ENCODE measurements around the gene ADORA2B. TPM values are rescaled to one million over a fixed set of nuclear protein-coding genes. Genes with fewer than 3 reads are reported as not detected.

The ADORA2B gene
- total RNA-seq, 1 experiment from 2014 or later, result 1.5 TPM

DNA sequence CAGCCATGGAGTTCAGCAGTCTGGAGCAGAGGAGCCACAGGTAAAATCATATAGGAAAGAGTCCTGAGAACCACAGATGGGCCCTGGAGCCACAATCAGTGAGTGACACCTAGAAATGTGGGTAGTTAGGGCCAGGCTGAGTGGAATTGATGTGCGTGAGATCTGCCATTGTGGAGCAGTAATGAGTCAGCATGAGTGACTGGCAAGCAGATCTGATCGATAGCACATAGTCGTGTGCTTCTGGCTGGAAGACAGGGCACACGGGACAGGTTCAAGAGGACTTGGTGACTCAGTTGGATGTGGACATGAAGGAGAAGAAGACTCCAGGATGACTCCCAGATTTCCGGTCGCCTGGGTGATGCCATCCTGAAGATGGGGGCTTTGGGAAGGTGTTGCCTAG, 12.3 kb downstream of the ADORA2B start:
- Histone ChIP-seq H3K4me3 (ENCODE audit: low read depth, low read length) (no peak overlapping the region), H3K27me3 (replicated peaks; ENCODE audit: control insufficient read depth, insufficient read depth, low read length) (no peaks in the 10 kb centered on the region), H3K36me3 (ENCODE audit: control insufficient read depth, insufficient read depth, low read length) (no peaks in the 10 kb centered on the region), H3K4me1 (peaks cover 13% of the 10 kb centered on the region; the same call in 1 of the 2 replicates), H3K9me3 (no peaks in the 10 kb centered on the region)
- Mint-ChIP-seq H3K4me1 (ENCODE audit: low read depth, unreplicated experiment) (peaks cover 9% of the 10 kb centered on the region), H3K27ac (ENCODE audit: unreplicated experiment) (no peak overlapping the region), H3K9me3 (ENCODE audit: unreplicated experiment) (no peaks in the 10 kb centered on the region), H3K36me3 (ENCODE audit: insufficient read depth, unreplicated experiment) (no peaks in the 10 kb centered on the region), H3K4me3 (ENCODE audit: unreplicated experiment) (no peak overlapping the region), H3K27me3 (ENCODE audit: insufficient read depth, unreplicated experiment) (no peaks in the 10 kb centered on the region)
- intact Hi-C loops (cut with micrococcal nuclease; ENCODE audit: unreplicated experiment), result no loop called here
- no peak for DNase-seq
- no TSS peak for BruUV-seq (replicated peaks)
- CTCF ChIA-PET, result no interaction called here
- POLR2A ChIA-PET, result no interaction called here
- TF ChIP-seq, protein P1, sequence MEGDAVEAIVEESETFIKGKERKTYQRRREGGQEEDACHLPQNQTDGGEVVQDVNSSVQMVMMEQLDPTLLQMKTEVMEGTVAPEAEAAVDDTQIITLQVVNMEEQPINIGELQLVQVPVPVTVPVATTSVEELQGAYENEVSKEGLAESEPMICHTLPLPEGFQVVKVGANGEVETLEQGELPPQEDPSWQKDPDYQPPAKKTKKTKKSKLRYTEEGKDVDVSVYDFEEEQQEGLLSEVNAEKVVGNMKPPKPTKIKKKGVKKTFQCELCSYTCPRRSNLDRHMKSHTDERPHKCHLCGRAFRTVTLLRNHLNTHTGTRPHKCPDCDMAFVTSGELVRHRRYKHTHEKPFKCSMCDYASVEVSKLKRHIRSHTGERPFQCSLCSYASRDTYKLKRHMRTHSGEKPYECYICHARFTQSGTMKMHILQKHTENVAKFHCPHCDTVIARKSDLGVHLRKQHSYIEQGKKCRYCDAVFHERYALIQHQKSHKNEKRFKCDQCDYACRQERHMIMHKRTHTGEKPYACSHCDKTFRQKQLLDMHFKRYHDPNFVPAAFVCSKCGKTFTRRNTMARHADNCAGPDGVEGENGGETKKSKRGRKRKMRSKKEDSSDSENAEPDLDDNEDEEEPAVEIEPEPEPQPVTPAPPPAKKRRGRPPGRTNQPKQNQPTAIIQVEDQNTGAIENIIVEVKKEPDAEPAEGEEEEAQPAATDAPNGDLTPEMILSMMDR (IDR thresholded peaks at IDR 0.05; ENCODE audit: insufficient read depth in 1 of 2, low read depth in 1 of 2, low read length in 1 of 2, severe bottlenecking in 1 of 2, unreplicated experiment in 1 of 2), result no peak

DNA sequence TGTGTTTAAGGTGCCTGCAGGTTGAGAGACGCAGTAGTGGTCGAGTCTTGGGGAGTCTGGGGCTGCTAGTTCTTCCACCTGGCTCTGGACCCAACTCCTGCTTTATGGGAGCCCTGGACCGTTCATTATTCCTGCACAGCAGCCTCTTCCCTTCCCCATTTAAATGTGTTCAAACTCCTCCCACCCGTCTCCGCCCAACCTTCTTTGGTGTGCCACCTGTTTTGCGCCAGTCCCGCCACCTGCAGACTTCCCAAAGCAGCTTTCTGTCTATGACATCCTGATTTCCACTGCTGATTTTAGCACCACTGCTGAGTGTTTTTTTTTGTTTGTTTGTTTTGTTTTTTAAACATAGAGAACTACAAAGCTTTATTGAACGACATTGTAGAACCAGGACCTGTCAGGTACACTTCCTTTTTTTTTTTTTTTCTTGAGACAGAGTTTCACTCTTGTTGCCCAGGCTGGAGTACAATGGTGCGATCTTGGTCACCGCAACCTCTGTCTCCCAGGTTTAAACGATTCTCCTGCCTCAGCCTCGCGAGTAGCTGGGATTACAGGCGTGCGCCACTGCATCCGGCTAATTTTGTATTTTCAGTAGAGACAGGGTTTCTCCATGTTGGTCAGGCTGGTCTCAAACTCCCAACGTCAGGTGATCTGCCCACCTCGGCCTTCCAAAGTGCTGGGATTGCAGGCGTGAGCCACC, 12.8 kb downstream of the ADORA2B start:
- CTCF ChIA-PET, result no interaction called here
- Histone ChIP-seq H3K27me3 (replicated peaks; ENCODE audit: control insufficient read depth, insufficient read depth, low read length) (no peaks in the 10 kb centered on the region), H3K36me3 (ENCODE audit: control insufficient read depth, insufficient read depth, low read length) (no peaks in the 10 kb centered on the region), H3K9me3 (no peaks in the 10 kb centered on the region), H3K4me1 (peaks cover 7% of the 10 kb centered on the region; the same call in 1 of the 2 replicates), H3K4me3 (ENCODE audit: low read depth, low read length) (no peak overlapping the region)
- Mint-ChIP-seq H3K27me3 (ENCODE audit: insufficient read depth, unreplicated experiment) (no peaks in the 10 kb centered on the region), H3K4me3 (ENCODE audit: unreplicated experiment) (no peak overlapping the region), H3K27ac (ENCODE audit: unreplicated experiment) (no peak overlapping the region), H3K4me1 (ENCODE audit: low read depth, unreplicated experiment) (peaks cover 9% of the 10 kb centered on the region), H3K36me3 (ENCODE audit: insufficient read depth, unreplicated experiment) (no peaks in the 10 kb centered on the region), H3K9me3 (ENCODE audit: unreplicated experiment) (no peaks in the 10 kb centered on the region)
- POLR2A ChIA-PET, result interaction anchor here (0.7 kb wide), 1 partner anchor 18 kb away, joined by 9 read pairs; no protein-coding TSS in a partner anchor
- intact Hi-C loops (cut with micrococcal nuclease; ENCODE audit: unreplicated experiment), result no loop called here
- BruUV-seq (replicated peaks), result no TSS peak
- no peak for DNase-seq
- TF ChIP-seq, protein P1 (IDR thresholded peaks at IDR 0.05; ENCODE audit: insufficient read depth in 1 of 2, low read depth in 1 of 2, low read length in 1 of 2, severe bottlenecking in 1 of 2, unreplicated experiment in 1 of 2), result no peak

DNA sequence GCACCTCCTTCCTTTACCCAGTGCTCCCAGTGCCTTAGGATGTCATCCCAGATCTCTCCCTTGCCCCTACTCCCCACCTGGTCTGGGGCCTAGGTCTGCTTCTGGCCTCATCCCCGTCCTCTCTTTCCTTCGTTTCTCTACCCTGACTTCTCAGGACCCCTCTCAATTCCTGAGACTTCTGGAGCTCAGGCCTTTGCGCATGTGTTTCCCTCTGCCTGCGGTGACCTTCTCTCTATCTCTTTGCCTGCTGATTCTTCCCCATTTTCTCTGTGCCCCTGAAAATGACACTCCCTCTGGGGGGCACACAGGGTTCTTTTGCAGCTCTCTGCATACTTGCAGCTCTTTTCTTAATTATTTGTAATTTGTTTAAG, 13.5 kb downstream of the ADORA2B start:
- peaks cover 9% of the 10 kb centered on the region for H3K4me1 Mint-ChIP-seq (ENCODE audit: low read depth, unreplicated experiment)
- no peak overlapping the region for H3K27ac Mint-ChIP-seq (ENCODE audit: unreplicated experiment)
- Histone ChIP-seq H3K27me3 (replicated peaks; ENCODE audit: control insufficient read depth, insufficient read depth, low read length) (no peaks in the 10 kb centered on the region), H3K4me3 (ENCODE audit: low read depth, low read length) (no peak overlapping the region), H3K4me1 (peaks cover under 1% of the 10 kb centered on the region; the same call in 1 of the 2 replicates), H3K9me3 (no peaks in the 10 kb centered on the region), H3K36me3 (ENCODE audit: control insufficient read depth, insufficient read depth, low read length) (no peaks in the 10 kb centered on the region)
- no peak for DNase-seq
- no peaks in the 10 kb centered on the region for H3K9me3 Mint-ChIP-seq (ENCODE audit: unreplicated experiment)
- ChIA-PET CTCF (no interaction called here), POLR2A (interaction anchor here (0.7 kb wide), 1 partner anchor 18 kb away, joined by 9 read pairs; no protein-coding TSS in a partner anchor)
- no peaks in the 10 kb centered on the region for H3K36me3 Mint-ChIP-seq (ENCODE audit: insufficient read depth, unreplicated experiment)
- H3K4me3 Mint-ChIP-seq (ENCODE audit: unreplicated experiment), result no peak overlapping the region
- intact Hi-C loops (cut with micrococcal nuclease; ENCODE audit: unreplicated experiment), result no loop called here
- BruUV-seq (replicated peaks), result no TSS peak
- TF ChIP-seq, protein P1 (IDR thresholded peaks at IDR 0.05; ENCODE audit: insufficient read depth in 1 of 2, low read depth in 1 of 2, low read length in 1 of 2, severe bottlenecking in 1 of 2, unreplicated experiment in 1 of 2), result no peak
- no peaks in the 10 kb centered on the region for H3K27me3 Mint-ChIP-seq (ENCODE audit: insufficient read depth, unreplicated experiment)
